ENCODE results near the gene PHF2. TPM values are rescaled to one million over a fixed set of nuclear protein-coding genes. Genes with fewer than 3 reads are reported as not detected.

PHF2 gene
- total and polyA plus RNA-seq, 10 donors: 11.2 to 46.2 (median 31.0) TPM

- 88 to 97% (median 94%) methylated on average over 12 to 15 of the region's 15 CpGs for WGBS, 5 donors
- Histone ChIP-seq H3K9me3 (peaks cover 0 to 23% (median 10%) of the 10 kb centered on the region in 8 donors), H3K36me3 (peaks cover 0 to 5% (median 0%) of the 10 kb centered on the region in 6 donors), H3K27me3 (replicated peaks in 1 of 7) (no peaks in the 10 kb centered on the region), H3K4me3 (no peak overlapping the region), H3K4me1 (peaks cover 8 to 38% (median 33%) of the 10 kb centered on the region in 6 donors), H3K27ac (no peak overlapping the region)
- no peak for DNase-seq
- intact Hi-C loops (cut with DNase I; ENCODE audit: low total_unique reads): no loop called here
- no peak for TF ChIP-seq POLR2AphosphoS5 (IDR thresholded peaks at IDR 0.05)
- TF ChIP-seq POLR2A (IDR thresholded peaks at IDR 0.05): no peak
- no peak for TF ChIP-seq CTCF (IDR thresholded peaks at IDR 0.05 in 8 of 11, conservative IDR thresholded peaks at IDR 0.05 in 3 of 11)
Measured at GRCh38 chr9:93603011-93603410, 26.6 kb downstream of the PHF2 start.

- H3K27ac ChIP-seq: no peak overlapping the region
Measured at GRCh38 chr9:93603906-93604326, 27.5 kb downstream of the PHF2 start.

GRCh38 chr9:93606187-93606586 lies 29.8 kb downstream of the PHF2 start:
- WGBS, 5 donors: 51 to 94% (median 62%) methylated on average over 3 of the region's 3 CpGs
- Histone ChIP-seq H3K27me3 (replicated peaks in 1 of 7) (no peaks in the 10 kb centered on the region), H3K27ac (no peak overlapping the region), H3K4me1 (peaks cover 0 to 6% (median under 1%) of the 10 kb centered on the region in 6 donors), H3K36me3 (peaks cover 0 to 5% (median 0%) of the 10 kb centered on the region in 6 donors), H3K4me3 (no peak overlapping the region), H3K9me3 (peaks cover 11 to 55% (median 40%) of the 10 kb centered on the region in 8 donors)
- intact Hi-C loops (cut with DNase I; ENCODE audit: low total_unique reads): no loop called here
- TF ChIP-seq POLR2AphosphoS5 (IDR thresholded peaks at IDR 0.05): no peak
- TF ChIP-seq CTCF (IDR thresholded peaks at IDR 0.05 in 8 of 11, conservative IDR thresholded peaks at IDR 0.05 in 3 of 11): no peak
- no peak for TF ChIP-seq POLR2A (IDR thresholded peaks at IDR 0.05)
- DNase-seq: no peak

More at GRCh38 chr9:93603906-93604326, 27.5 kb downstream of the PHF2 start:
- 60 to 91% (median 84%) methylated on average over 4 of the region's 4 CpGs for WGBS, 5 donors
- peaks cover 5 to 29% (median 24%) of the 10 kb centered on the region in 6 donors for H3K4me1 ChIP-seq
- no peaks in the 10 kb centered on the region for H3K27me3 ChIP-seq (replicated peaks in 1 of 7)
- intact Hi-C loops (cut with DNase I; ENCODE audit: low total_unique reads): no loop called here
- peaks cover 0 to 5% (median 0%) of the 10 kb centered on the region in 6 donors for H3K36me3 ChIP-seq
- no peak overlapping the region for H3K4me3 ChIP-seq
- TF ChIP-seq POLR2AphosphoS5 (IDR thresholded peaks at IDR 0.05): no peak
- no peak for TF ChIP-seq CTCF (IDR thresholded peaks at IDR 0.05 in 8 of 11, conservative IDR thresholded peaks at IDR 0.05 in 3 of 11)
- no peak for TF ChIP-seq POLR2A (IDR thresholded peaks at IDR 0.05)
- H3K9me3 ChIP-seq: peaks cover 4 to 32% (median 18%) of the 10 kb centered on the region in 8 donors
- no peak for DNase-seq

- WGBS, 5 donors: 97 to 100% (median 100%) methylated on average over 1 of the region's 1 CpG
- no peak for DNase-seq
- intact Hi-C loops (cut with DNase I; ENCODE audit: low total_unique reads): no loop called here
Measured at GRCh38 chr9:93610206-93610605, 33.8 kb downstream of the PHF2 start.

More at GRCh38 chr9:93610206-93610605, 33.8 kb downstream of the PHF2 start:
- TF ChIP-seq CTCF (IDR thresholded peaks at IDR 0.05 in 8 of 11, conservative IDR thresholded peaks at IDR 0.05 in 3 of 11): no peak
- TF ChIP-seq POLR2A (IDR thresholded peaks at IDR 0.05): no peak
- TF ChIP-seq POLR2AphosphoS5 (IDR thresholded peaks at IDR 0.05): no peak
- peaks cover 0 to 30% (median 12%) of the 10 kb centered on the region in 6 donors for H3K4me1 ChIP-seq
- H3K27ac ChIP-seq: no peak overlapping the region
- H3K9me3 ChIP-seq: peaks cover 11 to 56% (median 40%) of the 10 kb centered on the region in 8 donors
- H3K27me3 ChIP-seq (replicated peaks in 1 of 7): no peaks in the 10 kb centered on the region
- H3K36me3 ChIP-seq: peaks cover 0 to 5% (median 0%) of the 10 kb centered on the region in 6 donors
- no peak overlapping the region for H3K4me3 ChIP-seq

Data from spleen (tissue), 11 donors.